Keratinocyte (primary cell): Measurements from ENCODE around the gene VPS26A. TPM values are rescaled to one million over a fixed set of nuclear protein-coding genes. Genes with fewer than 3 reads are reported as not detected.

ENCODE experiments used
- DNase-seq: peaks from one replicate; pipeline ENCODE4 v3.0.0-alpha.2; 2011; ENCODE audit warnings: low read depth, missing footprints, low spot score
- FAIRE-seq: peaks from 2 replicates; lab custom pipeline; 2011; peaks lifted over from hg19 to GRCh38; lab: Jason Lieb, UNC
- H2AFZ ChIP-seq: 2 replicates; pipeline ENCODE4 v1.6.0; 2012; ENCODE audit warnings: low read length, control low read depth, inconsistent platforms; ENCODE audit not compliant: control insufficient read depth
- H3K27ac ChIP-seq: 2 replicates; pipeline ENCODE4 v1.5.1; 2011; ENCODE audit warnings: low read length; ENCODE audit not compliant: control insufficient read depth, insufficient read depth
- H3K27me3 ChIP-seq: 3 replicates; pipeline ENCODE4 v1.6.0; 2011; ENCODE audit warnings: low read length; ENCODE audit not compliant: control insufficient read depth, insufficient read depth; ENCODE audit errors: extremely low read depth
- H3K36me3 ChIP-seq, 2 experiments: 2 replicates in 1 of 2; 3 replicates in 1 of 2; pipeline ENCODE4 v1.5.1; 2011; ENCODE audit warnings: low read length in 2 of 2, mild to moderate bottlenecking in 1 of 2; ENCODE audit not compliant: control insufficient read depth in 2 of 2, insufficient read depth in 2 of 2; ENCODE audit errors: extremely low read depth in 1 of 2
- H3K4me1 ChIP-seq: 3 replicates; pipeline ENCODE4 v1.5.1; 2011; ENCODE audit warnings: low read length; ENCODE audit not compliant: control insufficient read depth, insufficient read depth; ENCODE audit errors: extremely low read depth
- H3K4me2 ChIP-seq: 3 replicates; pipeline ENCODE4 v1.6.0; 2011; ENCODE audit warnings: low read depth, low read length; ENCODE audit not compliant: control insufficient read depth, insufficient read depth; ENCODE audit errors: extremely low read depth
- H3K4me3 ChIP-seq, 3 experiments: fragments of 200-600 bp in 1 of 3; sonication (generic) in 1 of 3; 2 replicates in 2 of 3; 3 replicates in 1 of 3; pipeline ENCODE4 v1.5.1; 2011 to 2016; ENCODE audit warnings: low read length in 3 of 3, mild to moderate bottlenecking in 3 of 3, control low read depth in 2 of 3, inconsistent platforms in 1 of 3, low read depth in 1 of 3, mixed read lengths in 1 of 3, mixed run types in 1 of 3, moderate library complexity in 1 of 3; ENCODE audit not compliant: control insufficient read depth in 2 of 3, insufficient read depth in 2 of 3; ENCODE audit errors: extremely low read depth in 1 of 3
- H3K79me2 ChIP-seq: 2 replicates; pipeline ENCODE4 v1.6.0; 2012; ENCODE audit warnings: low read length; ENCODE audit not compliant: control insufficient read depth, insufficient read depth
- H3K9ac ChIP-seq: 3 replicates; pipeline ENCODE4 v1.6.0; 2011; ENCODE audit warnings: low read length; ENCODE audit not compliant: control insufficient read depth, insufficient read depth; ENCODE audit errors: extremely low read depth
- H3K9me1 ChIP-seq: 3 replicates; pipeline ENCODE4 v1.6.0; 2011; ENCODE audit warnings: low read length; ENCODE audit not compliant: control insufficient read depth, insufficient read depth; ENCODE audit errors: extremely low read depth
- H3K9me3 ChIP-seq: 2 replicates; pipeline ENCODE4 v1.5.1; 2012; ENCODE audit warnings: low read depth, low read length; ENCODE audit not compliant: control insufficient read depth
- H4K20me1 ChIP-seq: 3 replicates; pipeline ENCODE4 v1.6.0; 2011; ENCODE audit warnings: low read length; ENCODE audit not compliant: control insufficient read depth, insufficient read depth; ENCODE audit errors: extremely low read depth
- CTCF ChIP-seq, 3 experiments: IDR thresholded peaks in 1 of 3; conservative IDR thresholded peaks in 1 of 3; optimal IDR thresholded peaks in 1 of 3; 2 replicates in 2 of 3; 3 replicates in 1 of 3; pipeline versions ENCODE3 to v1.5.1; 2011; ENCODE audit warnings: low read length in 3 of 3, mild to moderate bottlenecking in 3 of 3, moderate library complexity in 2 of 3, control low read depth in 1 of 3, inconsistent platforms in 1 of 3; ENCODE audit not compliant: insufficient read depth in 2 of 3; ENCODE audit errors: extremely low read depth in 1 of 3
- EZH2 ChIP-seq: IDR thresholded peaks from one replicate; pipeline ENCODE4 v1.6.1; 2012; ENCODE audit warnings: inconsistent platforms, mild to moderate bottlenecking, low read length, moderate library complexity
- dilution Hi-C: fragments of 300-500 bp; cut with MboI; formaldehyde crosslinking; loops from one replicate; pipeline ENCODE4 v1.7.0; 2020; ENCODE audit warnings: low sequenced_read_pairs; ENCODE audit not compliant: extremely low pct_ligation_motif_present
- polyA plus RNA-seq, 5 experiments: library from polyadenylated mRNA; depleted of rRNA in 3 of 5; stranded (reverse) in 3 of 5; stranded (forward) in 1 of 5; unstranded in 1 of 5; fragments of >200 nt; gene quantifications; 1 replicate in 1 of 5; 2 replicates in 3 of 5; 3 replicates in 1 of 5; pipeline versions ENCODE4 v1.2.1 to v1.2.3, GENCODE V29; 2011 to 2012; ENCODE audit warnings: missing spikeins in 2 of 5, low read depth in 1 of 5, low replicate concordance in 1 of 5

VPS26A gene
- polyA plus RNA-seq, 1 donor (not counting 4 experiments of a cell fraction or from before 2014, with no cell fraction given): 64.3 TPM

GRCh38 chr10:69213591-69214311 is 89.8 kb downstream of the VPS26A start:
- Histone ChIP-seq H3K9me1 (no peaks in the 10 kb centered on the region), H3K9me3 (no peaks in the 10 kb centered on the region), H3K36me3 (peaks cover 1% of the 10 kb centered on the region in 2 experiments), H2AFZ (no peak overlapping the region), H3K79me2 (no peaks in the 10 kb centered on the region), H3K4me3 (no peak overlapping the region), H3K27me3 (no peaks in the 10 kb centered on the region), H3K4me1 (peaks cover 25% of the 10 kb centered on the region), H4K20me1 (no peaks in the 10 kb centered on the region), H3K27ac (no peak overlapping the region), H3K4me2 (no peak overlapping the region), H3K9ac (no peak overlapping the region)
- DNase-seq (no peak), FAIRE-seq (no peak)
- TF ChIP-seq CTCF (optimal IDR thresholded peaks at IDR 0.05 in 1 of 3, IDR thresholded peaks at IDR 0.05 in 1 of 3, conservative IDR thresholded peaks at IDR 0.05 in 1 of 3; ENCODE audit: extremely low read depth in 1 of 3, insufficient read depth in 2 of 3, low read length in 3 of 3) (no peak), EZH2 (no peak)
- dilution Hi-C loops: no loop called here

- Histone ChIP-seq H3K9ac (no peak overlapping the region), H3K27ac (no peak overlapping the region), H2AFZ (no peak overlapping the region), H3K9me3 (no peaks in the 10 kb centered on the region), H3K79me2 (no peaks in the 10 kb centered on the region), H4K20me1 (no peaks in the 10 kb centered on the region), H3K9me1 (no peaks in the 10 kb centered on the region), H3K27me3 (no peaks in the 10 kb centered on the region), H3K4me2 (no peak overlapping the region), H3K36me3 (no peaks in the 10 kb centered on the region), H3K4me3 (no peak overlapping the region), H3K4me1 (peaks cover 28% of the 10 kb centered on the region)
- dilution Hi-C loops: no loop called here
- DNase-seq (no peak), FAIRE-seq (no peak)
- TF ChIP-seq EZH2 (no peak), CTCF (optimal IDR thresholded peaks at IDR 0.05 in 1 of 3, IDR thresholded peaks at IDR 0.05 in 1 of 3, conservative IDR thresholded peaks at IDR 0.05 in 1 of 3; ENCODE audit: extremely low read depth in 1 of 3, insufficient read depth in 2 of 3, low read length in 3 of 3) (no peak)
Observed at GRCh38 chr10:69214666-69215131, 90.7 kb downstream of the VPS26A start.
